ENCODE results near the gene PTPRE.

PTPRE gene

DNA sequence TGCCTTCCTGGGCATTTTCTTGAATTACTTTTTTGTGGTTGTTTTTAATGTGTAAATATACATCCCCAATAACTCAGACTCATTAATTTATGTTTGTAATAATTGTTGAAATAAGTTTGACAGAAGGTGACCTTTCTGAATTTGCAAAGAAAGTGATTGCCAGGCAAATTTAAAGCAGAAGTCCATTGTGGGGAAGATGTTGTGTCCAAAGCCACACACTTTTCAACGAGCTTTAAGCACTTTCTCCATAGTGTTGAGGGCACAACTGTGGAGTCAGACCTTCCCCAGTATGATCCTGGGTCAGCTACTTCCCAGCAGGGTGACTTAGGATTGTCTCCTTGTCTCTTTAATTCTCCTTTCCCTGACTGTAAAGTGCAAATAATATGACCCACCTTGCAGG is 52.5 kb downstream of the PTPRE start:
- no peaks in the 10 kb centered on the region for H3K36me3 ChIP-seq (ENCODE audit: insufficient read depth, low read length)
- H3K9me2 ChIP-seq (replicated peaks; ENCODE audit: low read depth, low read length), result no peaks in the 10 kb centered on the region
- H4K20me1 ChIP-seq (ENCODE audit: insufficient read depth, low read length, poor library complexity, severe bottlenecking), result no peaks in the 10 kb centered on the region
- no peaks in the 10 kb centered on the region for H3F3A ChIP-seq (ENCODE audit: low read depth)
- H3K9me3 ChIP-seq (ENCODE audit: insufficient read depth, low read depth, low read length), result no peaks in the 10 kb centered on the region
- H3K4me2 ChIP-seq (ENCODE audit: low read depth, low read length, poor library complexity, severe bottlenecking), result no peak overlapping the region
- no peak overlapping the region for H3K4me3 ChIP-seq (ENCODE audit: low read length, poor library complexity, severe bottlenecking)
- H3K27me3 ChIP-seq (ENCODE audit: insufficient read depth, low read length, poor library complexity, severe bottlenecking), result no peaks in the 10 kb centered on the region
- H2AFZ ChIP-seq (ENCODE audit: low read length), result no peak overlapping the region
- no peak overlapping the region for H3K9ac ChIP-seq (ENCODE audit: low read depth, low read length, poor library complexity, severe bottlenecking)
- H3K79me2 ChIP-seq (ENCODE audit: insufficient read depth, low read length), result no peaks in the 10 kb centered on the region
- no peaks in the 10 kb centered on the region for H3K4me1 ChIP-seq (ENCODE audit: insufficient read depth, low read length, poor library complexity, severe bottlenecking)
- TF ChIP-seq, protein P1, sequence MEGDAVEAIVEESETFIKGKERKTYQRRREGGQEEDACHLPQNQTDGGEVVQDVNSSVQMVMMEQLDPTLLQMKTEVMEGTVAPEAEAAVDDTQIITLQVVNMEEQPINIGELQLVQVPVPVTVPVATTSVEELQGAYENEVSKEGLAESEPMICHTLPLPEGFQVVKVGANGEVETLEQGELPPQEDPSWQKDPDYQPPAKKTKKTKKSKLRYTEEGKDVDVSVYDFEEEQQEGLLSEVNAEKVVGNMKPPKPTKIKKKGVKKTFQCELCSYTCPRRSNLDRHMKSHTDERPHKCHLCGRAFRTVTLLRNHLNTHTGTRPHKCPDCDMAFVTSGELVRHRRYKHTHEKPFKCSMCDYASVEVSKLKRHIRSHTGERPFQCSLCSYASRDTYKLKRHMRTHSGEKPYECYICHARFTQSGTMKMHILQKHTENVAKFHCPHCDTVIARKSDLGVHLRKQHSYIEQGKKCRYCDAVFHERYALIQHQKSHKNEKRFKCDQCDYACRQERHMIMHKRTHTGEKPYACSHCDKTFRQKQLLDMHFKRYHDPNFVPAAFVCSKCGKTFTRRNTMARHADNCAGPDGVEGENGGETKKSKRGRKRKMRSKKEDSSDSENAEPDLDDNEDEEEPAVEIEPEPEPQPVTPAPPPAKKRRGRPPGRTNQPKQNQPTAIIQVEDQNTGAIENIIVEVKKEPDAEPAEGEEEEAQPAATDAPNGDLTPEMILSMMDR (conservative IDR thresholded peaks at IDR 0.05; ENCODE audit: low read length), result no peak
- no peak for TF ChIP-seq EZH2phosphoT487 (IDR thresholded peaks at IDR 0.05; ENCODE audit: borderline replicate concordance)

DNA sequence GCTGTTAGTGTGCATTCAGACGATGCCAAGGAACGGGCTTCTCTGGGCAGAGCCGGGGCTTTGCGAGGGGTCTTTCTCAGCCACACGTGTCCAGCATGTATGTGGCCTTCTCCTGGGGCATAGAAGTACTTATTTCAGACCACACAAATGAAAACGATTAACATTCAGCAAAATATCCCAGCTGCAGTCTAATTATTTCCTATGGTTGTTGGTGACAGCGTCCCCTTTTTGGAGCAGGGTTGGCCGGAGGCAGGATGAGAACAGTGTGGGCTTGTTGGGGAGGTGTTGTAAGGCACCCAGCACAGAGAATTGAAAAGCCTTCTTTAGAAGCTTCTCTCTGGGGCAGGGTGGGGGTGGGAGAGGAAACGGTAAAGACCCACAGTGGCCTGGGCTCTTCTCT is 54.2 kb downstream of the PTPRE start:
- H3K36me3 ChIP-seq (ENCODE audit: insufficient read depth, low read length), result no peaks in the 10 kb centered on the region
- H3K4me1 ChIP-seq (ENCODE audit: insufficient read depth, low read length, poor library complexity, severe bottlenecking), result no peaks in the 10 kb centered on the region
- no peak for TF ChIP-seq EZH2phosphoT487 (IDR thresholded peaks at IDR 0.05; ENCODE audit: borderline replicate concordance)
- H3K4me2 ChIP-seq (ENCODE audit: low read depth, low read length, poor library complexity, severe bottlenecking), result no peak overlapping the region
- H3K9ac ChIP-seq (ENCODE audit: low read depth, low read length, poor library complexity, severe bottlenecking), result no peak overlapping the region
- H3F3A ChIP-seq (ENCODE audit: low read depth), result no peaks in the 10 kb centered on the region
- H3K4me3 ChIP-seq (ENCODE audit: low read length, poor library complexity, severe bottlenecking), result no peak overlapping the region
- H3K79me2 ChIP-seq (ENCODE audit: insufficient read depth, low read length), result no peaks in the 10 kb centered on the region
- no peaks in the 10 kb centered on the region for H4K20me1 ChIP-seq (ENCODE audit: insufficient read depth, low read length, poor library complexity, severe bottlenecking)
- no peaks in the 10 kb centered on the region for H3K27me3 ChIP-seq (ENCODE audit: insufficient read depth, low read length, poor library complexity, severe bottlenecking)
- no peaks in the 10 kb centered on the region for H3K9me3 ChIP-seq (ENCODE audit: insufficient read depth, low read depth, low read length)
- no peak overlapping the region for H2AFZ ChIP-seq (ENCODE audit: low read length)
- no peaks in the 10 kb centered on the region for H3K9me2 ChIP-seq (replicated peaks; ENCODE audit: low read depth, low read length)

DNA sequence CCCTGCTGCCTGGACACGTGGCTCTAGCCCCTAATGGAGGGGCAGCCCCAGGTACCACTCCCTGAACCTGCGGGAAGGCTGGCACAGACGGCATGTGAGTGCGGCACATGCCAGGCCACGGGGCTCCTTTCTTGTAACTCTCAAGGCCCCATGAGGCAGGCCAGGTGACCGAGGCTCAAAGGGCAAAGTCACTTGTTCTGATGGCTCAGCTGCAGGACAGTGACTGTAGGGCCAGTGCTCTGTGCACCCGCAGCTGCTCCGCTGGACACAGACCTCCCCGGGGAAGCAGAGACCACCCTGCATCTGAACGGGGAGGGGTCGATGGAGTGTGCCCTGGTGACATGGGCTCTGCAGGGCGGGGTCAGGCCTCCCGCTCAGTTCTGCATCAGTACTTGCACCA is 55.3 kb downstream of the PTPRE start:
- Histone ChIP-seq H2AFZ (ENCODE audit: low read length) (no peak overlapping the region), H3F3A (ENCODE audit: low read depth) (no peaks in the 10 kb centered on the region), H3K36me3 (ENCODE audit: insufficient read depth, low read length) (no peaks in the 10 kb centered on the region), H3K4me2 (ENCODE audit: low read depth, low read length, poor library complexity, severe bottlenecking) (no peak overlapping the region), H4K20me1 (ENCODE audit: insufficient read depth, low read length, poor library complexity, severe bottlenecking) (no peaks in the 10 kb centered on the region), H3K27me3 (ENCODE audit: insufficient read depth, low read length, poor library complexity, severe bottlenecking) (no peaks in the 10 kb centered on the region), H3K9me2 (replicated peaks; ENCODE audit: low read depth, low read length) (no peaks in the 10 kb centered on the region), H3K4me3 (ENCODE audit: low read length, poor library complexity, severe bottlenecking) (no peak overlapping the region), H3K9ac (ENCODE audit: low read depth, low read length, poor library complexity, severe bottlenecking) (no peak overlapping the region), H3K4me1 (ENCODE audit: insufficient read depth, low read length, poor library complexity, severe bottlenecking) (no peaks in the 10 kb centered on the region), H3K9me3 (ENCODE audit: insufficient read depth, low read depth, low read length) (no peaks in the 10 kb centered on the region), H3K79me2 (ENCODE audit: insufficient read depth, low read length) (no peaks in the 10 kb centered on the region)
- no peak for TF ChIP-seq EZH2phosphoT487 (IDR thresholded peaks at IDR 0.05; ENCODE audit: borderline replicate concordance)
- TF ChIP-seq, protein P1 (conservative IDR thresholded peaks at IDR 0.05; ENCODE audit: low read length), result no peak

DNA sequence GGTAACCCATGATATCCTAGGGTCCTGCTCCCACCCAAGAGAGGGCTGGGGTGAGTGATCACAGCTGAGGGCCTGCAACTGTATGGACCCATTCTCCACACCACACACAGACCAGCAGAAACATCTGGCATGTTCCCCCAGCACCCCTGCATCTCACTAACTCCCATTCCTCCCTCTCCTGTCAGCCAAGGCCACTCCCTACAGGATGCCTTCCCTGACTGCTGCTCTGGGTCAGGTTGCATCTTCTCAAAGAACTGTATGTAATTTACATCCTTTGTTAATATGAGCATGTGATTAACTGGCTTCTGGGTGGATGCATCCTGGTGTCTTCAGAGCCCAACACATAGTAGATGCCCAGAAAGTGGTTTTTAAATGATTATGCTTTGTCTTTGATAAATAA is 56.2 kb downstream of the PTPRE start:
- H3K79me2 ChIP-seq (ENCODE audit: insufficient read depth, low read length), result no peaks in the 10 kb centered on the region
- no peaks in the 10 kb centered on the region for H3K9me2 ChIP-seq (replicated peaks; ENCODE audit: low read depth, low read length)
- no peak for TF ChIP-seq EZH2phosphoT487 (IDR thresholded peaks at IDR 0.05; ENCODE audit: borderline replicate concordance)
- TF ChIP-seq, protein P1 (conservative IDR thresholded peaks at IDR 0.05; ENCODE audit: low read length), result no peak
- H4K20me1 ChIP-seq (ENCODE audit: insufficient read depth, low read length, poor library complexity, severe bottlenecking), result no peaks in the 10 kb centered on the region
- H2AFZ ChIP-seq (ENCODE audit: low read length), result no peak overlapping the region
- H3F3A ChIP-seq (ENCODE audit: low read depth), result no peaks in the 10 kb centered on the region
- H3K4me3 ChIP-seq (ENCODE audit: low read length, poor library complexity, severe bottlenecking), result no peak overlapping the region
- H3K36me3 ChIP-seq (ENCODE audit: insufficient read depth, low read length), result no peaks in the 10 kb centered on the region
- H3K9me3 ChIP-seq (ENCODE audit: insufficient read depth, low read depth, low read length), result no peaks in the 10 kb centered on the region
- H3K4me2 ChIP-seq (ENCODE audit: low read depth, low read length, poor library complexity, severe bottlenecking), result no peak overlapping the region
- no peak overlapping the region for H3K9ac ChIP-seq (ENCODE audit: low read depth, low read length, poor library complexity, severe bottlenecking)
- no peaks in the 10 kb centered on the region for H3K27me3 ChIP-seq (ENCODE audit: insufficient read depth, low read length, poor library complexity, severe bottlenecking)
- H3K4me1 ChIP-seq (ENCODE audit: insufficient read depth, low read length, poor library complexity, severe bottlenecking), result no peaks in the 10 kb centered on the region

All from Loucy (cell line).